Stomach (tissue), 9 donors: ENCODE results near the gene TCEAL3. TPM values are rescaled to one million over a fixed set of nuclear protein-coding genes. Genes with fewer than 3 reads are reported as not detected.
A peak's percentile ranks its signal among the peaks of the same experiment; 100 is the strongest.
"Not testable (repeated sequence)": the region's sequence is repeated elsewhere in the genome, so short reads cannot be mapped to it uniquely, and the experiment has no call there.

Source experiments
- DNase-seq, 2 donors: peaks; one replicate each; pipeline versions ENCODE4 v3.0.0 to v3.0.0-alpha.2; 2013 to 2019
- H3K27ac ChIP-seq, 5 donors: fragments of 200-600 bp in 4 of 5; sonication (generic) in 4 of 5; one replicate each; pipeline ENCODE4 v1.5.1; 2013 to 2019; ENCODE audit warnings: mild to moderate bottlenecking in 1 of 5, moderate library complexity in 1 of 5
- H3K27me3 ChIP-seq, 3 donors: fragments of 200-600 bp; sonication (generic); one replicate each; pipeline ENCODE4 v1.5.1; 2017 to 2019; ENCODE audit warnings: mixed run types in 1 of 3
- H3K36me3 ChIP-seq, 4 donors: fragments of 200-600 bp; sonication (generic); 1 replicate in 3 of 4; 2 replicates in 1 of 4; pipeline ENCODE4 v1.5.1; 2016 to 2019
- H3K4me1 ChIP-seq, 4 donors: fragments of 200-600 bp; sonication (generic); one replicate each; pipeline ENCODE4 v1.5.1; 2016 to 2019
- H3K4me3 ChIP-seq, 4 donors: fragments of 200-600 bp; sonication (generic) in 3 of 4; one replicate each; pipeline ENCODE4 v1.5.1; 2016 to 2019; ENCODE audit warnings: mild to moderate bottlenecking in 1 of 4
- H3K9me3 ChIP-seq, 4 donors: fragments of 200-600 bp; sonication (generic); one replicate each; pipeline ENCODE4 v1.5.1; 2016 to 2019
- EP300 ChIP-seq: sonication (generic); formaldehyde crosslinking; IDR thresholded peaks from one replicate; pipeline ENCODE4 v1.6.1; 2017; ENCODE audit warnings: antibody characterized with exemption
- POLR2A ChIP-seq, 4 donors: fragments of 450-650 bp; IDR thresholded peaks; one replicate each; pipeline ENCODE4 v1.6.1; 2016; ENCODE audit warnings: antibody characterized with exemption in 4 of 4, control low read depth in 2 of 4, mild to moderate bottlenecking in 1 of 4, moderate library complexity in 1 of 4
- POLR2AphosphoS5 ChIP-seq, 3 donors: sonication (generic); formaldehyde crosslinking; IDR thresholded peaks; one replicate each; pipeline ENCODE4 v1.6.1; 2016; ENCODE audit warnings: antibody characterized with exemption in 3 of 3
- WGBS, 5 donors: extraction: QIAGEN DNeasy Blood & Tissue Kit in 3 of 5; methylation state at CpG; one replicate each; pipeline versions ENCODE4 v1.1.5 to v1.1.7; 2013 to 2018; 5-methylcytosine and 5-hydroxymethylcytosine counted together
- intact Hi-C: fragments of 100-400 bp; cut with DNase I; formaldehyde crosslinking; loops from one replicate; pipeline ENCODE4 v1.15.1; 2023; ENCODE audit warnings: low total_unique reads
- polyA plus RNA-seq, 3 donors: library from polyadenylated mRNA; stranded (reverse); fragments of 200-250 nt; gene quantifications; one replicate each; pipeline ENCODE4 v1.2.3, GENCODE V29; 2013
- total RNA-seq, 5 donors: library from RNA; depleted of rRNA; stranded (reverse); fragments of >200 nt; gene quantifications; one replicate each; pipeline versions ENCODE4 v1.1.0 to v1.2.3, GENCODE V29; 2014 to 2016
- TF ChIP-seq, protein P1 (sequence below), 7 experiments: fragments of 450-650 bp in 4 of 7; fragments of 200-600 bp in 3 of 7; sonication (generic) in 3 of 7; IDR thresholded peaks; one replicate each; pipeline ENCODE4 v1.5.1; 2016 to 2019; ENCODE audit warnings: antibody characterized with exemption in 7 of 7, control low read depth in 2 of 7, mild to moderate bottlenecking in 1 of 7
- donor health status: healthy with polysubstance abuse.
- donor health status: Bipolar disorder and iron deficiency.
- donor health status: healthy.

The TCEAL3 gene
- total and polyA plus RNA-seq, 8 donors, result 16.3 to 57.3 (median 29.3) TPM

DNA sequence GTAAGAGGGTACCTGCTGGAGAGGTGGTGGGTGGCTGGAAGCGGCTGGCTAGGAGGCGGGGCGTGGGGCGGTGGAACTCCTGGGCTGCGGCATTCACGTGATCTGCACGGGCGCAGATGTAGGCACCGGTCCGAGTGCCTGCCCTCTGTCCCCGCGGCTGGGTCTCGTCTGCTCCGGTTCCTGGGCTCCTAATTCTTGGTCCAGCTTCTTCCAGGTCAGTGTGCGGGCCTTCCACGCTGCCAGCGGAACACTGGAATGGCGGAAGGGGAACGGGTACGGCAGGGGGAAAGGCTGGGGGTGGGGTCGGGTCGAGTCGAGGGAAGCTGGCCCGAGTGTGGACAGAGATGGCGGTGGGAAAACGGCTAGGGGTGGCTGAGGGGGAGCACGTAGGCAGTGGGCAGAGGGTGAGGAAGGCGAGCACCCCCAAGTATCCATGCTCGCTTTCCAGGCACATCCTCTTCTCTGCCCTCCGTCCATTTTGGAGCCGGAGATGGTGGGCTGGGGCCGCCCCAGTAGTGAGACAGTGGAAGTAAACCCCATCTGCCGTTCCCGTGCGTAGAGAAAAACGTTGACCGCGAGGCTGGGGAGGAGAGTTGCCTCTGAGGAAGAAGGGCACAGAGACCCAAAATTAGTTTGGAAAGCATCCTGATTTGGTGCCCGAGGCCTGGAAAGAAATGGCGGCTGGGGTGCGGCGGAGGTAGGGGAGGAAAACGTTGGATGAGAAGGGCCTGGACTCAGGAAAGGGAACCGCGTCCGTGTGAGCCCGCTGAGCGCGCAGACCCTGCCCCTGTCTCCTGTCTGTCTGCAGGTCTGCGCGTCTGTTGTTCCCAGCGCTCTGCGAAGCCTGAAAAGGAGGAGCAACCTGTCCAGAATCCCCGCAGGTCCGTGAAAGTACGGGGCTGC, 22.1 kb upstream of the TCEAL3 start, which contains the start of gene TCEAL4:
Gene TCEAL4, plus strand, starts transcription at position 105 of the 903 bp plus-strand sequence. CDS start 1,161 bp downstream, outside the sequence.
- WGBS, 5 donors, result 1 to 35% (median 5%) methylated on average over 39 to 56 of the region's 56 CpGs
- peaks cover 0 to 16% (median 6%) of the 10 kb centered on the region in 4 donors for H3K4me1 ChIP-seq
- H3K4me3 ChIP-seq, result peak within 1 kb of the TSS; percentile 55 to 75 (median 68)
- H3K36me3 ChIP-seq, result no peaks in the 10 kb centered on the region
- DNase-seq, result peak; percentile 63 to 84
- no peaks in the 10 kb centered on the region for H3K27me3 ChIP-seq
- intact Hi-C loops, result no loop called here
- peak within 1 kb of the TSS; percentile 81 to 87 (median 84) for H3K27ac ChIP-seq
- TF ChIP-seq, protein P1, sequence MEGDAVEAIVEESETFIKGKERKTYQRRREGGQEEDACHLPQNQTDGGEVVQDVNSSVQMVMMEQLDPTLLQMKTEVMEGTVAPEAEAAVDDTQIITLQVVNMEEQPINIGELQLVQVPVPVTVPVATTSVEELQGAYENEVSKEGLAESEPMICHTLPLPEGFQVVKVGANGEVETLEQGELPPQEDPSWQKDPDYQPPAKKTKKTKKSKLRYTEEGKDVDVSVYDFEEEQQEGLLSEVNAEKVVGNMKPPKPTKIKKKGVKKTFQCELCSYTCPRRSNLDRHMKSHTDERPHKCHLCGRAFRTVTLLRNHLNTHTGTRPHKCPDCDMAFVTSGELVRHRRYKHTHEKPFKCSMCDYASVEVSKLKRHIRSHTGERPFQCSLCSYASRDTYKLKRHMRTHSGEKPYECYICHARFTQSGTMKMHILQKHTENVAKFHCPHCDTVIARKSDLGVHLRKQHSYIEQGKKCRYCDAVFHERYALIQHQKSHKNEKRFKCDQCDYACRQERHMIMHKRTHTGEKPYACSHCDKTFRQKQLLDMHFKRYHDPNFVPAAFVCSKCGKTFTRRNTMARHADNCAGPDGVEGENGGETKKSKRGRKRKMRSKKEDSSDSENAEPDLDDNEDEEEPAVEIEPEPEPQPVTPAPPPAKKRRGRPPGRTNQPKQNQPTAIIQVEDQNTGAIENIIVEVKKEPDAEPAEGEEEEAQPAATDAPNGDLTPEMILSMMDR (IDR thresholded peaks at IDR 0.05), result no peak
- peak in 2 of 3 donors; percentile 40 to 47 for TF ChIP-seq POLR2AphosphoS5 (IDR thresholded peaks at IDR 0.05)
- H3K9me3 ChIP-seq, result peaks cover 0 to 15% (median 6%) of the 10 kb centered on the region in 4 donors

DNA sequence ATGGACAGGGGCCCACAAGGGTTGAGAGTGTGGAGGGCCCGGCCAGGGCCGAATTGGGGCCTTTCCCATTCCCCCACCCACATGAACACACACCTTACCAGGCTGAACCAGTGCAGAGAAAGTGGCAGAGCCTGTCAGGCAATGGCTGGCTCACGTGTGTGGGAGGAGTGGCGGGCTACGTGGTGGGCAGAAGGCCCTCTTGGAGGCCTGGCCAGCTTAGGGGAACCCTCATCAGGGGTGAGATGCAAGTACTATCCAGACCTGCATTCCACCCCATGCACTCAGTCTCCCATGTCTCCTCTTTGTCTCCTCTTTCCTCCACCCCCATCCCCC, 21.5 kb upstream of the TCEAL3 start:
- intact Hi-C loops, result no loop called here
- Histone ChIP-seq H3K4me3 (peak overlapping the region; percentile 55 to 75 (median 68)), H3K27ac (peak overlapping the region; percentile 81 to 87 (median 84)), H3K27me3 (no peaks in the 10 kb centered on the region), H3K9me3 (peaks cover 0 to 15% (median 6%) of the 10 kb centered on the region in 4 donors), H3K36me3 (no peaks in the 10 kb centered on the region), H3K4me1 (peaks cover 0 to 16% (median 6%) of the 10 kb centered on the region in 4 donors)
- peak; percentile 29 to 57 for DNase-seq
- TF ChIP-seq POLR2A (IDR thresholded peaks at IDR 0.05) (no peak), EP300 (no peak)
- TF ChIP-seq, protein P1 (IDR thresholded peaks at IDR 0.05), result no peak
- 8 to 24% (median 15%) methylated on average over 3 to 5 of the region's 5 CpGs; no CpG with 5 or more reads in 1 of the 5 donors for WGBS, 5 donors

DNA sequence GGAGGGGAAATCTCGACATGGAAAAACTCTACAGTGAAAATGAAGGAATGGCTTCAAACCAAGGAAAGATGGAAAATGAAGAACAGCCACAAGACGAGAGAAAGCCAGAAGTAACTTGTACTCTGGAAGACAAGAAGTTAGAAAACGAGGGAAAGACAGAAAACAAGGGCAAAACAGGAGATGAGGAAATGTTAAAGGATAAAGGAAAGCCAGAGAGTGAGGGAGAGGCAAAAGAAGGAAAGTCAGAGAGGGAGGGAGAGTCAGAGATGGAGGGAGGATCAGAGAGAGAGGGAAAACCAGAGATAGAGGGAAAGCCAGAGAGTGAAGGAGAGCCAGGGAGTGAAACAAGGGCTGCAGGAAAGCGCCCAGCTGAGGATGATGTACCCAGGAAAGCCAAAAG, 21.1 kb upstream of the TCEAL3 start:
- intact Hi-C loops, result no loop called here
- no peak for DNase-seq
- H3K36me3 ChIP-seq, result no peaks in the 10 kb centered on the region
- no peaks in the 10 kb centered on the region for H3K27me3 ChIP-seq
- no peak for TF ChIP-seq EP300
- TF ChIP-seq POLR2A (IDR thresholded peaks at IDR 0.05), result no peak
- TF ChIP-seq, protein P1 (IDR thresholded peaks at IDR 0.05), result no peak
- TF ChIP-seq POLR2AphosphoS5 (IDR thresholded peaks at IDR 0.05), result no peak
- H3K4me1 ChIP-seq, result peaks cover 0 to 16% (median 6%) of the 10 kb centered on the region in 4 donors
- WGBS, 5 donors, result 42 to 61% (median 47%) methylated on average over 4 of the region's 4 CpGs
- H3K4me3 ChIP-seq, result peak overlapping the region; percentile 55 to 75 (median 68)
- H3K27ac ChIP-seq, result peak overlapping the region in 4 of 5 donors; percentile 83 to 87 (median 85)
- peaks cover 0 to 15% (median 6%) of the 10 kb centered on the region in 4 donors for H3K9me3 ChIP-seq

DNA sequence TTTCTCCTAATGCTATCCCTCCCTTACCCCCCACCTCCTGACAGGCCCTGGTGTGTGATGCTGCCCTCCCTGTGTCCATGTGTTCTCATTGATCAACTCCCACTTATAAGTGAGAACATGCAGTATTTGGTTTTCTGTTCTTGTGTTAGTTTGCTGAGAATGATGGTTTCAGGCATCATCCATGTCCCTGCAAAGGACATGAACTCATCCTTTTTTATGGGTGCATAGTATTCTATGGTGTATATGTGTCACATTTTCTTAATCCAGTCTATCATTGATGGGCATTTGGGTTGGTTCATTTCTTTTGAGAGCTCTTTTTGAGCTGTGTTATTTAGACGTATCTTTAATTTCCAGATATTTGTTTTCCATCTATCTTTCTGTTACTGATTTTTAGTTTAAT, 15.5 kb upstream of the TCEAL3 start:
- H3K27me3 ChIP-seq, DNase-seq, H3K4me1 ChIP-seq, H3K27ac ChIP-seq, intact Hi-C loops, H3K4me3 ChIP-seq: not testable (repeated sequence)
- Histone ChIP-seq H3K36me3 (peaks cover 0 to 11% (median 0%) of the 10 kb centered on the region in 4 donors), H3K9me3 (peaks cover 0 to 15% (median 0%) of the 10 kb centered on the region in 4 donors)
- WGBS, 5 donors, result 90 to 100% (median 95%) methylated on average over 1 of the region's 1 CpG

DNA sequence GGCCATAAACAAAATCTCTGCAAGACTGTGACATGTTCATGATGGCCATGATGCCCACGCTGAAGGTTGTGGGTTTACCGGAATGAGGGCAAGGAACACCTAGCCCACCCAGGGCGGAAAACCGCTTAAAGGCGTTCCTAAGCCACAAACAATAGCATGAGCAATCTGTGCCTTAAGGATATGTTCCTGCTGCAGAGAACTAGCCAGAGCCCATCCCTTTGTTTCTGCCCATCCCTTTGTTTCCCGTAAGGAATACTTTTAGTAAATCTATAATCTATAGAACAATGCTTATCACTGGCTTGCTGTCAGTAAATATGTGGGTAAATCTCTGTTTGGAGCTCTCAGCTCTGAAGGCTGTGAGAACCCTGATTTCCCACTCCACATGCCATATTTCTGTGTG, 12.6 kb upstream of the TCEAL3 start:
- DNase-seq, H3K27ac ChIP-seq, H3K27me3 ChIP-seq, H3K4me3 ChIP-seq, H3K4me1 ChIP-seq, intact Hi-C loops: not testable (repeated sequence)
- Histone ChIP-seq H3K9me3 (peaks cover 0 to 15% (median 0%) of the 10 kb centered on the region in 4 donors), H3K36me3 (peaks cover 0 to 11% (median 0%) of the 10 kb centered on the region in 4 donors)
- WGBS, 5 donors, result 84 to 99% (median 97%) methylated on average over 6 of the region's 6 CpGs
